K562 (cell line): ENCODE results near the gene FSCN2. TPM values are rescaled to one million over a fixed set of nuclear protein-coding genes. Genes with fewer than 3 reads are reported as not detected.

Experiments
- ATAC-seq: fragments of 200-7000 bp; cut with Tn5 transposase; 3 replicates; pipeline ENCODE4 v1.9.1; 2020; ENCODE audit warnings: moderate library complexity
- BruUV-seq: library from RNA; stranded (reverse); fragments of 400-500 nt; replicated peaks from 2 replicates; lab custom pipeline; 2021; lab: Mats Ljungman, UMichigan
- CTCF ChIA-PET: fragments of 300-600 bp; formaldehyde crosslinking; extraction: SDS; loops from one replicate; lab custom pipeline; 2021; ENCODE audit warnings: low intra/inter-chr PET ratio; lab: Yijun Ruan, JAX
- POLR2A ChIA-PET: fragments of 300-600, 350-650 bp; sonication (Branson Sonifier 250); formaldehyde crosslinking; extraction: SDS; loops from one replicate; lab custom pipeline; 2021; ENCODE audit warnings: antibody characterized with exemption, inconsistent platforms; lab: Yijun Ruan, JAX
- DNase-seq, 4 experiments: peaks; one replicate each; pipeline versions ENCODE4 v3.0.0 to v3.0.0-alpha.2; 2011 to 2018; ENCODE audit warnings: low spot score in 3 of 4, mixed read lengths in 3 of 4; ENCODE audit errors: extremely low read depth in 1 of 4
- FAIRE-seq: peaks from 2 replicates; lab custom pipeline; 2011; peaks lifted over from hg19 to GRCh38; lab: Jason Lieb, UNC
- H2AFZ ChIP-seq: 2 replicates; pipeline ENCODE4 v1.6.0; 2011; ENCODE audit warnings: low read depth, low read length, control low read depth, inconsistent platforms
- H3K27ac ChIP-seq: fragments of 200-600 bp; 3 replicates; pipeline ENCODE4 v1.8.0; 2011; ENCODE audit warnings: low read depth, mild to moderate bottlenecking, control low read depth, inconsistent platforms, low read length, moderate library complexity, mixed read lengths; ENCODE audit errors: extremely low read depth
- H3K27me3 ChIP-seq, 2 experiments: fragments of 300-600 bp in 1 of 2; 2 replicates in 1 of 2; 3 replicates in 1 of 2; pipeline versions ENCODE4 v1.6.0 to v1.8.0; 2011; ENCODE audit warnings: inconsistent platforms in 2 of 2, low read length in 2 of 2, mild to moderate bottlenecking in 1 of 2, mixed read lengths in 1 of 2, moderate library complexity in 1 of 2; ENCODE audit not compliant: control insufficient read depth in 2 of 2, insufficient read depth in 2 of 2
- H3K36me3 ChIP-seq: fragments of 300-600 bp; 3 replicates; pipeline ENCODE4 v1.8.0; 2011; ENCODE audit warnings: mild to moderate bottlenecking, low read length, inconsistent platforms; ENCODE audit not compliant: control insufficient read depth, insufficient read depth
- H3K4me1 ChIP-seq, 2 experiments: fragments of 200-600 bp in 1 of 2; replicated peaks in 1 of 2; 2 replicates in 1 of 2; 3 replicates in 1 of 2; pipeline versions ENCODE4 v1.5.1 to v1.8.0; 2011; ENCODE audit warnings: inconsistent platforms in 2 of 2, low read length in 2 of 2, mild to moderate bottlenecking in 1 of 2, mixed read lengths in 1 of 2, moderate library complexity in 1 of 2; ENCODE audit not compliant: control insufficient read depth in 2 of 2, insufficient read depth in 2 of 2
- H3K4me2 ChIP-seq: 2 replicates; pipeline ENCODE4 v1.6.1; 2011; ENCODE audit warnings: low read length, control low read depth, inconsistent platforms, mixed read lengths; ENCODE audit not compliant: insufficient read depth
- H3K4me3 ChIP-seq: fragments of 200-600 bp; sonication (generic), shearing (Covaris generic); 2 replicates; pipeline ENCODE4 v1.5.1; 2016; ENCODE audit warnings: control low read depth, inconsistent platforms
- H3K79me2 ChIP-seq: fragments of 200-600 bp; 3 replicates; pipeline ENCODE4 v1.8.0; 2011; ENCODE audit warnings: low read length, inconsistent platforms; ENCODE audit not compliant: control insufficient read depth, insufficient read depth
- H3K9ac ChIP-seq, 2 experiments: 2 replicates each; pipeline versions ENCODE4 v1.6.0 to v1.6.1; 2011; ENCODE audit warnings: low read depth in 2 of 2, low read length in 2 of 2, control low read depth in 1 of 2, inconsistent platforms in 1 of 2, mild to moderate bottlenecking in 1 of 2, mixed read lengths in 1 of 2; ENCODE audit not compliant: insufficient read depth in 1 of 2
- H3K9me1 ChIP-seq: one replicate; pipeline ENCODE4 v1.6.0; 2011; ENCODE audit warnings: inconsistent platforms, mild to moderate bottlenecking, low read length, moderate library complexity; ENCODE audit not compliant: control insufficient read depth, insufficient read depth
- H3K9me3 ChIP-seq: replicated peaks from 2 replicates; pipeline ENCODE4 v1.5.1; 2011; ENCODE audit warnings: low read depth, low read length, inconsistent platforms; ENCODE audit not compliant: control insufficient read depth, insufficient read depth
- H4K20me1 ChIP-seq: replicated peaks from 2 replicates; pipeline ENCODE4 v1.6.1; 2011; ENCODE audit warnings: low read length, inconsistent platforms, mixed read lengths; ENCODE audit not compliant: control insufficient read depth, insufficient read depth
- BCL6 ChIP-seq: fragments of 250-450 bp; sonication (Bioruptor Pico); IDR thresholded peaks from 2 replicates; pipeline ENCODE4 v1.4.0; 2020
- ETV6 ChIP-seq, 3 experiments: fragments of 150-350 bp in 1 of 3; sonication (generic) in 1 of 3; formaldehyde crosslinking in 1 of 3; IDR thresholded peaks; 2 replicates each; pipeline versions ENCODE4 v1.6.1 to v1.8.0; 2014 to 2022; ENCODE audit warnings: borderline replicate concordance in 2 of 3, low read depth in 2 of 3, antibody characterized with exemption in 1 of 3, low read length in 1 of 3, mild to moderate bottlenecking in 1 of 3, missing genetic modification reagents in 1 of 3
- FUS ChIP-seq: fragments of 200-400 bp; formaldehyde crosslinking; optimal IDR thresholded peaks from 2 replicates; pipeline ENCODE3; 2017; ENCODE audit warnings: low read depth, low read length
- RBM22 ChIP-seq: fragments of 200-400 bp; formaldehyde crosslinking; IDR thresholded peaks from 2 replicates; pipeline ENCODE4 v1.6.1; 2018; ENCODE audit warnings: low read length, low read depth; ENCODE audit not compliant: poor library complexity, severe bottlenecking
- SAFB ChIP-seq: fragments of 200-400 bp; formaldehyde crosslinking; IDR thresholded peaks from 2 replicates; pipeline ENCODE4 v1.6.1; 2017; ENCODE audit warnings: low read depth, low read length, borderline replicate concordance
- ZNF77 ChIP-seq: fragments of 250-450 bp; sonication (Bioruptor Pico); IDR thresholded peaks from 2 replicates; pipeline ENCODE4 v1.5.0; 2020
- WGBS: fragments of 100-300 bp; shearing (Covaris generic); methylation state at CpG from one replicate; pipeline ENCODE4 v1.1.6; 2016; ENCODE audit warnings: low coverage, mixed read lengths; ENCODE audit not compliant: insufficient coverage; ENCODE audit errors: missing lambda C conversion rate; 5-methylcytosine and 5-hydroxymethylcytosine counted together
- in situ Hi-C: fragments of 300-500 bp; cut with MboI; formaldehyde crosslinking; loops from 4 replicates; pipeline ENCODE4 v1.15.0; 2018; ENCODE audit warnings: inconsistent platforms, mixed read lengths
- intact Hi-C: fragments of 100-400 bp; cut with micrococcal nuclease; formaldehyde crosslinking; loops from 2 replicates; pipeline ENCODE4 v1.14.2; 2022
- polyA plus RNA-seq, 8 experiments: library from polyadenylated mRNA; depleted of rRNA in 4 of 8; stranded (reverse) in 5 of 8; unstranded in 3 of 8; fragments of >200 nt; fragmentation: Nextera tagmentation in 2 of 8; fragmentation: Illumina TruSeq in 1 of 8; extraction: Ambion mirVana in 2 of 8; extraction: Trizol in 1 of 8; gene quantifications; 2 replicates each; pipeline versions ENCODE4 v1.2.1 to v1.2.3, GENCODE V29; 2011 to 2014; ENCODE audit warnings: inconsistent platforms in 1 of 8, missing spikeins in 1 of 8
- total RNA-seq, 7 experiments: library from RNA; depleted of rRNA in 6 of 7; stranded (reverse); fragments of >200 nt in 6 of 7; fragmentation: Illumina TruSeq in 2 of 7; extraction: Trizol in 2 of 7; gene quantifications; 2 replicates each; pipeline versions ENCODE4 v1.2.1 to v1.2.3, GENCODE V29; 2011 to 2021; ENCODE audit warnings: low replicate concordance in 1 of 7
- TF ChIP-seq, protein P1 (sequence below): fragments of 250-450 bp; sonication (Bioruptor Pico); IDR thresholded peaks from 2 replicates; pipeline ENCODE4 v1.5.0; 2020; ENCODE audit warnings: mild to moderate bottlenecking, borderline replicate concordance
- TF ChIP-seq, protein P2 (sequence below), 3 experiments: fragments of 200-800 bp in 1 of 3; fragments of 250-450 bp in 1 of 3; fragments of 450-650 bp in 1 of 3; sonication (Bioruptor Pico) in 1 of 3; sonication (Bioruptor generic) in 1 of 3; formaldehyde crosslinking in 1 of 3; IDR thresholded peaks; 2 replicates each; pipeline versions ENCODE4 v1.6.1 to v1.8.0; 2016 to 2022; ENCODE audit warnings: mild to moderate bottlenecking in 2 of 3, missing genetic modification characterization in 2 of 3, missing compliant biosample characterization in 1 of 3, moderate library complexity in 1 of 3
- TF ChIP-seq, protein P3 (sequence below), 2 experiments: fragments of 150-350 bp in 1 of 2; IDR thresholded peaks; 2 replicates each; pipeline ENCODE4 v1.6.1; 2012 to 2016; ENCODE audit warnings: low read depth in 2 of 2, low read length in 2 of 2, mild to moderate bottlenecking in 1 of 2, moderate library complexity in 1 of 2

Gene FSCN2
- total and polyA plus RNA-seq, 9 of the 15 experiments (the other 6 are each of a cell fraction or from before 2014, with no cell fraction given): 0.08 TPM; not detected in 8

DNA sequence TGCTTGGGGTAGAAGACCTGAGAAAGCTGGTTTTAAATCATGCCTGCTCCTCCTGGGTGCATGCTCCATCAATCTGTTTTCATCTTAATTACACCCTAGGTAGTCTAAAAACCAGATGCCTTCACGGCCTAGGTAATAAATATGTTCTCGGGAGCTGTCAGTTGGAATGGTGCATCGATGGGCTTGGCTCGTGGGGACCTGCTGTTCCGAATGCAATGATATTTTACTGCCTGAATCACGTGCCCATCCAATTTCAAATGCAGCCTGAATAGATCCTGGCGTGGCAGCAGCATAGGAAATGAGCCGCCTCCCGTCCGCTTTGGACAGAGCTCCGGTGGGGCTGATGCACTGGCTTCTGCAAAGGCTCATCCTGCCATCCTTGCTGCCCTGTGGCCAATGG, 42.8 kb downstream of the FSCN2 start:
- 90% methylated on average over 11 of the region's 11 CpGs for WGBS
- H3K79me2 ChIP-seq: no peaks in the 10 kb centered on the region
- H3K36me3 ChIP-seq: peaks cover 92% of the 10 kb centered on the region
- H3K27ac ChIP-seq: no peak overlapping the region
- no peaks in the 10 kb centered on the region for H3K9me3 ChIP-seq
- no TSS peak for BruUV-seq
- H3K27me3 ChIP-seq: no peaks in the 10 kb centered on the region
- DNase-seq (no peak), ATAC-seq (no peak), FAIRE-seq (no peak)
- no peaks in the 10 kb centered on the region; the same call in 1 of the 2 replicates for H4K20me1 ChIP-seq
- H3K9ac ChIP-seq: no peak overlapping the region
- no peak for TF ChIP-seq RBM22
- TF ChIP-seq BCL6 (CRISPR knock-in tag): no peak
- TF ChIP-seq, protein P1, sequence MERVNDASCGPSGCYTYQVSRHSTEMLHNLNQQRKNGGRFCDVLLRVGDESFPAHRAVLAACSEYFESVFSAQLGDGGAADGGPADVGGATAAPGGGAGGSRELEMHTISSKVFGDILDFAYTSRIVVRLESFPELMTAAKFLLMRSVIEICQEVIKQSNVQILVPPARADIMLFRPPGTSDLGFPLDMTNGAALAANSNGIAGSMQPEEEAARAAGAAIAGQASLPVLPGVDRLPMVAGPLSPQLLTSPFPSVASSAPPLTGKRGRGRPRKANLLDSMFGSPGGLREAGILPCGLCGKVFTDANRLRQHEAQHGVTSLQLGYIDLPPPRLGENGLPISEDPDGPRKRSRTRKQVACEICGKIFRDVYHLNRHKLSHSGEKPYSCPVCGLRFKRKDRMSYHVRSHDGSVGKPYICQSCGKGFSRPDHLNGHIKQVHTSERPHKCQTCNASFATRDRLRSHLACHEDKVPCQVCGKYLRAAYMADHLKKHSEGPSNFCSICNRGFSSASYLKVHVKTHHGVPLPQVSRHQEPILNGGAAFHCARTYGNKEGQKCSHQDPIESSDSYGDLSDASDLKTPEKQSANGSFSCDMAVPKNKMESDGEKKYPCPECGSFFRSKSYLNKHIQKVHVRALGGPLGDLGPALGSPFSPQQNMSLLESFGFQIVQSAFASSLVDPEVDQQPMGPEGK (CRISPR knock-in tag): no peak
- no peak for TF ChIP-seq SAFB
- no peak for TF ChIP-seq ZNF77 (CRISPR knock-in tag)
- TF ChIP-seq FUS: no peak
- TF ChIP-seq ETV6 (IDR thresholded peaks at IDR 0.05; ENCODE audit: borderline replicate concordance in 1 of 2, low read depth in 2 of 2, low read length in 1 of 2): no peak
- no peak for TF ChIP-seq ETV6 (CRISPR knock-in tag; IDR thresholded peaks at IDR 0.05; ENCODE audit: borderline replicate concordance)
- TF ChIP-seq, protein P2, sequence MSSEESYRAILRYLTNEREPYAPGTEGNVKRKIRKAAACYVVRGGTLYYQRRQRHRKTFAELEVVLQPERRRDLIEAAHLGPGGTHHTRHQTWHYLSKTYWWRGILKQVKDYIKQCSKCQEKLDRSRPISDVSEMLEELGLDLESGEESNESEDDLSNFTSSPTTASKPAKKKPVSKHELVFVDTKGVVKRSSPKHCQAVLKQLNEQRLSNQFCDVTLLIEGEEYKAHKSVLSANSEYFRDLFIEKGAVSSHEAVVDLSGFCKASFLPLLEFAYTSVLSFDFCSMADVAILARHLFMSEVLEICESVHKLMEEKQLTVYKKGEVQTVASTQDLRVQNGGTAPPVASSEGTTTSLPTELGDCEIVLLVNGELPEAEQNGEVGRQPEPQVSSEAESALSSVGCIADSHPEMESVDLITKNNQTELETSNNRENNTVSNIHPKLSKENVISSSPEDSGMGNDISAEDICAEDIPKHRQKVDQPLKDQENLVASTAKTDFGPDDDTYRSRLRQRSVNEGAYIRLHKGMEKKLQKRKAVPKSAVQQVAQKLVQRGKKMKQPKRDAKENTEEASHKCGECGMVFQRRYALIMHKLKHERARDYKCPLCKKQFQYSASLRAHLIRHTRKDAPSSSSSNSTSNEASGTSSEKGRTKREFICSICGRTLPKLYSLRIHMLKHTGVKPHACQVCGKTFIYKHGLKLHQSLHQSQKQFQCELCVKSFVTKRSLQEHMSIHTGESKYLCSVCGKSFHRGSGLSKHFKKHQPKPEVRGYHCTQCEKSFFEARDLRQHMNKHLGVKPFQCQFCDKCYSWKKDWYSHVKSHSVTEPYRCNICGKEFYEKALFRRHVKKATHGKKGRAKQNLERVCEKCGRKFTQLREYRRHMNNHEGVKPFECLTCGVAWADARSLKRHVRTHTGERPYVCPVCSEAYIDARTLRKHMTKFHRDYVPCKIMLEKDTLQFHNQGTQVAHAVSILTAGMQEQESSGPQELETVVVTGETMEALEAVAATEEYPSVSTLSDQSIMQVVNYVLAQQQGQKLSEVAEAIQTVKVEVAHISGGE (CRISPR knock-in tag; IDR thresholded peaks at IDR 0.05): no peak
- TF ChIP-seq, protein P3, sequence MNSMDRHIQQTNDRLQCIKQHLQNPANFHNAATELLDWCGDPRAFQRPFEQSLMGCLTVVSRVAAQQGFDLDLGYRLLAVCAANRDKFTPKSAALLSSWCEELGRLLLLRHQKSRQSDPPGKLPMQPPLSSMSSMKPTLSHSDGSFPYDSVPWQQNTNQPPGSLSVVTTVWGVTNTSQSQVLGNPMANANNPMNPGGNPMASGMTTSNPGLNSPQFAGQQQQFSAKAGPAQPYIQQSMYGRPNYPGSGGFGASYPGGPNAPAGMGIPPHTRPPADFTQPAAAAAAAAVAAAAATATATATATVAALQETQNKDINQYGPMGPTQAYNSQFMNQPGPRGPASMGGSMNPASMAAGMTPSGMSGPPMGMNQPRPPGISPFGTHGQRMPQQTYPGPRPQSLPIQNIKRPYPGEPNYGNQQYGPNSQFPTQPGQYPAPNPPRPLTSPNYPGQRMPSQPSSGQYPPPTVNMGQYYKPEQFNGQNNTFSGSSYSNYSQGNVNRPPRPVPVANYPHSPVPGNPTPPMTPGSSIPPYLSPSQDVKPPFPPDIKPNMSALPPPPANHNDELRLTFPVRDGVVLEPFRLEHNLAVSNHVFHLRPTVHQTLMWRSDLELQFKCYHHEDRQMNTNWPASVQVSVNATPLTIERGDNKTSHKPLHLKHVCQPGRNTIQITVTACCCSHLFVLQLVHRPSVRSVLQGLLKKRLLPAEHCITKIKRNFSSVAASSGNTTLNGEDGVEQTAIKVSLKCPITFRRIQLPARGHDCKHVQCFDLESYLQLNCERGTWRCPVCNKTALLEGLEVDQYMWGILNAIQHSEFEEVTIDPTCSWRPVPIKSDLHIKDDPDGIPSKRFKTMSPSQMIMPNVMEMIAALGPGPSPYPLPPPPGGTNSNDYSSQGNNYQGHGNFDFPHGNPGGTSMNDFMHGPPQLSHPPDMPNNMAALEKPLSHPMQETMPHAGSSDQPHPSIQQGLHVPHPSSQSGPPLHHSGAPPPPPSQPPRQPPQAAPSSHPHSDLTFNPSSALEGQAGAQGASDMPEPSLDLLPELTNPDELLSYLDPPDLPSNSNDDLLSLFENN (IDR thresholded peaks at IDR 0.05; ENCODE audit: low read depth in 2 of 2, low read length in 2 of 2): no peak
- no peak overlapping the region for H3K4me3 ChIP-seq
- peaks cover 0 to 3% of the 10 kb centered on the region in 2 experiments; a peak in 1 of 5 replicates for H3K4me1 ChIP-seq
- intact Hi-C loops (no loop called here), in situ Hi-C loops (no loop called here)
- ChIA-PET POLR2A (interaction anchor here (0.6 to 1.3 kb wide), 4 partner anchors 9 to 129 kb away, joined by 3 read pairs; no protein-coding TSS in a partner anchor), CTCF (no interaction called here)
- H3K4me2 ChIP-seq: no peak overlapping the region
- no peaks in the 10 kb centered on the region for H3K9me1 ChIP-seq
- H2AFZ ChIP-seq: no peak overlapping the region
